ENCODE data around the gene CFAP77. TPM values are rescaled to one million over a fixed set of nuclear protein-coding genes. Genes with fewer than 3 reads are reported as not detected.

Gene CFAP77
- total and polyA plus RNA-seq, 9 of the 15 experiments (the other 6 are each of a cell fraction or from before 2014, with no cell fraction given), result not detected

DNA sequence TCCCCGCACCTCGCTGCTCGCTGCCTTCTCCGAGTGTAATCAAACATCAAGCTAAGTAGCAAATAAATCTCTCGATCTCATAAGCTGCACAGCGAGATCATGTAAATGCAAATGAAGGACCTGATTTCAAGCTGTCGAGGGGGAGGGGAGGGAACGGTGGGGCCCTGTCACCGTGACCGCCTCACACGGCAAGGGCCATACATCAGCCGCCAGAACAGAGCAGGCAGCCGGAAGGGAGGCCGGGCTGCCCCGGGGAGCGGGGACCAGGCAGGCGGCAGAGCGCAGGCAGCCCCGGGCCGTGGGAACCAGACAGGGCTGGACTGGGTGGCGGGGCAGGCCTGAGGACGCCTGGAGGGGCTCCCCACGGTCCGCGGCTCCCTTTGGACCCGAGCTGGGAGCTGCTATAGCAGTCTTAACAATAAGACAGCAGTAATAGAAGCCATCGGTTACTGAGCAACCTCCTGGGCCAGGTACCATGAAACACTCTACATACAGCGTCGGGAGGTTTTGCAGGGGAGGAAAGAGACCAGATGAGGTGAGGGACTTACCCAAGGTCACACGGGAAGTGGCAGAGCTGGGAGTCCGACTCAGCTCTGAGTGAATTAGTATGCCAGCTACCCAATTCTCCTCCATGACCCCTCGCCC lies 76.8 kb downstream of the CFAP77 start (continued):
- TF ChIP-seq POLR2AphosphoS5 (IDR thresholded peaks at IDR 0.05; ENCODE audit: control insufficient read depth, insufficient read depth, low read depth, low read length) (no peak), ZBTB49 (CRISPR knock-in tag; IDR thresholded peaks at IDR 0.05; ENCODE audit: borderline replicate concordance) (no peak), CREM (IDR thresholded peaks at IDR 0.05; ENCODE audit: low read depth) (no peak), NCOA1 (IDR thresholded peaks at IDR 0.05; ENCODE audit: low read depth) (no peak)
- TF ChIP-seq, protein P1, sequence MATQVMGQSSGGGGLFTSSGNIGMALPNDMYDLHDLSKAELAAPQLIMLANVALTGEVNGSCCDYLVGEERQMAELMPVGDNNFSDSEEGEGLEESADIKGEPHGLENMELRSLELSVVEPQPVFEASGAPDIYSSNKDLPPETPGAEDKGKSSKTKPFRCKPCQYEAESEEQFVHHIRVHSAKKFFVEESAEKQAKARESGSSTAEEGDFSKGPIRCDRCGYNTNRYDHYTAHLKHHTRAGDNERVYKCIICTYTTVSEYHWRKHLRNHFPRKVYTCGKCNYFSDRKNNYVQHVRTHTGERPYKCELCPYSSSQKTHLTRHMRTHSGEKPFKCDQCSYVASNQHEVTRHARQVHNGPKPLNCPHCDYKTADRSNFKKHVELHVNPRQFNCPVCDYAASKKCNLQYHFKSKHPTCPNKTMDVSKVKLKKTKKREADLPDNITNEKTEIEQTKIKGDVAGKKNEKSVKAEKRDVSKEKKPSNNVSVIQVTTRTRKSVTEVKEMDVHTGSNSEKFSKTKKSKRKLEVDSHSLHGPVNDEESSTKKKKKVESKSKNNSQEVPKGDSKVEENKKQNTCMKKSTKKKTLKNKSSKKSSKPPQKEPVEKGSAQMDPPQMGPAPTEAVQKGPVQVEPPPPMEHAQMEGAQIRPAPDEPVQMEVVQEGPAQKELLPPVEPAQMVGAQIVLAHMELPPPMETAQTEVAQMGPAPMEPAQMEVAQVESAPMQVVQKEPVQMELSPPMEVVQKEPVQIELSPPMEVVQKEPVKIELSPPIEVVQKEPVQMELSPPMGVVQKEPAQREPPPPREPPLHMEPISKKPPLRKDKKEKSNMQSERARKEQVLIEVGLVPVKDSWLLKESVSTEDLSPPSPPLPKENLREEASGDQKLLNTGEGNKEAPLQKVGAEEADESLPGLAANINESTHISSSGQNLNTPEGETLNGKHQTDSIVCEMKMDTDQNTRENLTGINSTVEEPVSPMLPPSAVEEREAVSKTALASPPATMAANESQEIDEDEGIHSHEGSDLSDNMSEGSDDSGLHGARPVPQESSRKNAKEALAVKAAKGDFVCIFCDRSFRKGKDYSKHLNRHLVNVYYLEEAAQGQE (IDR thresholded peaks at IDR 0.05; ENCODE audit: borderline replicate concordance), result no peak
- TF ChIP-seq, protein P1 (CRISPR knock-in tag; IDR thresholded peaks at IDR 0.05; ENCODE audit: low read depth), result no peak

Data from K562 (cell line).